ENCODE data around the gene TMEM175.

Gene TMEM175

GRCh38 chr4:892780-893179 lies 39.5 kb upstream of the TMEM175 start:
- DNase-seq (ENCODE audit: low read depth), result no peak
- TF ChIP-seq CTCF (IDR thresholded peaks at IDR 0.05; ENCODE audit: control insufficient read depth, extremely low read depth, insufficient read depth), result no peak
- no peak overlapping the region for H3K4me3 ChIP-seq (ENCODE audit: low read depth, low read length)

- no peak for TF ChIP-seq CTCF (IDR thresholded peaks at IDR 0.05; ENCODE audit: control insufficient read depth, extremely low read depth, insufficient read depth)
- no peak overlapping the region for H3K4me3 ChIP-seq (ENCODE audit: low read depth, low read length)
- no peak for DNase-seq (ENCODE audit: low read depth)
These were observed 38.8 kb upstream of the TMEM175 start for GRCh38 chr4:893276-893994.

- no peak for TF ChIP-seq CTCF (IDR thresholded peaks at IDR 0.05; ENCODE audit: control insufficient read depth, extremely low read depth, insufficient read depth)
- no peak for DNase-seq (ENCODE audit: low read depth)
- no peak overlapping the region for H3K4me3 ChIP-seq (ENCODE audit: low read depth, low read length)
These were observed 38.1 kb upstream of the TMEM175 start for GRCh38 chr4:893995-894705.

- DNase-seq (ENCODE audit: low read depth), result no peak
- no peak overlapping the region for H3K4me3 ChIP-seq (ENCODE audit: low read depth, low read length)
- TF ChIP-seq CTCF (IDR thresholded peaks at IDR 0.05; ENCODE audit: control insufficient read depth, extremely low read depth, insufficient read depth), result no peak
These were observed 36.7 kb upstream of the TMEM175 start for GRCh38 chr4:895596-895995.

- no peak for DNase-seq (ENCODE audit: low read depth)
- no peak for TF ChIP-seq CTCF (IDR thresholded peaks at IDR 0.05; ENCODE audit: control insufficient read depth, extremely low read depth, insufficient read depth)
- no peak overlapping the region for H3K4me3 ChIP-seq (ENCODE audit: low read depth, low read length)
These were observed 36.0 kb upstream of the TMEM175 start for GRCh38 chr4:896216-896615.

GRCh38 chr4:896630-897029 lies 35.6 kb upstream of the TMEM175 start:
- TF ChIP-seq CTCF (IDR thresholded peaks at IDR 0.05; ENCODE audit: control insufficient read depth, extremely low read depth, insufficient read depth), result no peak
- DNase-seq (ENCODE audit: low read depth), result no peak
- no peak overlapping the region for H3K4me3 ChIP-seq (ENCODE audit: low read depth, low read length)
